ENCODE data around the gene RMRP.
"Not testable (repeated sequence)": the region's sequence is repeated elsewhere in the genome, so short reads cannot be mapped to it uniquely, and the experiment has no call there.

RMRP gene

DNA sequence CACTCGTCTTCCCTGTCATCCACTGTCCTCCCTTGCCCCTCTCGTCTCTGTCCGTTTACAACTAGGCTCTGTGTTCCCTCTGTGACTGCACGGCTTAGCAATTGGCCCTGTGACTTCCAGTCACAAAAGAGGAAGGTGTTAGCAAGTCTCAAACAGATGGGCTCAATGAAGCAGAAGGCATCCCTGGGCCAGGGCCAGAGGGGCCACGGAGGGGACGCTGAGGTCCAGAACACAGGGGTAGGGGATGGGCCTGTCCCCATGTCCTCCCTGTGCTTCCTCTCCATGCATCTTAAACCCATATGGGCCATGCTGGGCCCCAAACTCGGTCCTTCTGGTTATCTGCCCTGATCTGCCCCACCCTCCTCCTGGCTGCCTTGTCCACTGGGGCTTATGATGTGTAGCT, 39.5 kb downstream of the RMRP start, which contains the start of gene CD72:
CD72 (minus strand) TSS at position 89 of the 403 bp plus-strand sequence. CDS start 110 bp downstream, outside the sequence.
- CTCF ChIA-PET = interaction anchor here (2.0 kb wide), 1 partner anchor 15 kb away, joined by 10 read pairs; no protein-coding TSS in a partner anchor
- TF ChIP-seq, protein P1, sequence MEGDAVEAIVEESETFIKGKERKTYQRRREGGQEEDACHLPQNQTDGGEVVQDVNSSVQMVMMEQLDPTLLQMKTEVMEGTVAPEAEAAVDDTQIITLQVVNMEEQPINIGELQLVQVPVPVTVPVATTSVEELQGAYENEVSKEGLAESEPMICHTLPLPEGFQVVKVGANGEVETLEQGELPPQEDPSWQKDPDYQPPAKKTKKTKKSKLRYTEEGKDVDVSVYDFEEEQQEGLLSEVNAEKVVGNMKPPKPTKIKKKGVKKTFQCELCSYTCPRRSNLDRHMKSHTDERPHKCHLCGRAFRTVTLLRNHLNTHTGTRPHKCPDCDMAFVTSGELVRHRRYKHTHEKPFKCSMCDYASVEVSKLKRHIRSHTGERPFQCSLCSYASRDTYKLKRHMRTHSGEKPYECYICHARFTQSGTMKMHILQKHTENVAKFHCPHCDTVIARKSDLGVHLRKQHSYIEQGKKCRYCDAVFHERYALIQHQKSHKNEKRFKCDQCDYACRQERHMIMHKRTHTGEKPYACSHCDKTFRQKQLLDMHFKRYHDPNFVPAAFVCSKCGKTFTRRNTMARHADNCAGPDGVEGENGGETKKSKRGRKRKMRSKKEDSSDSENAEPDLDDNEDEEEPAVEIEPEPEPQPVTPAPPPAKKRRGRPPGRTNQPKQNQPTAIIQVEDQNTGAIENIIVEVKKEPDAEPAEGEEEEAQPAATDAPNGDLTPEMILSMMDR (IDR thresholded peaks at IDR 0.05; ENCODE audit: insufficient read depth, low read length, missing control alignments) = no peak
- no peak for DNase-seq (ENCODE audit: low read depth, low spot score)
- POLR2A ChIA-PET = no interaction called here
- peak within 1 kb of the TSS; percentile 47 for H3K4me3 ChIP-seq (ENCODE audit: low read depth, low read length)

DNA sequence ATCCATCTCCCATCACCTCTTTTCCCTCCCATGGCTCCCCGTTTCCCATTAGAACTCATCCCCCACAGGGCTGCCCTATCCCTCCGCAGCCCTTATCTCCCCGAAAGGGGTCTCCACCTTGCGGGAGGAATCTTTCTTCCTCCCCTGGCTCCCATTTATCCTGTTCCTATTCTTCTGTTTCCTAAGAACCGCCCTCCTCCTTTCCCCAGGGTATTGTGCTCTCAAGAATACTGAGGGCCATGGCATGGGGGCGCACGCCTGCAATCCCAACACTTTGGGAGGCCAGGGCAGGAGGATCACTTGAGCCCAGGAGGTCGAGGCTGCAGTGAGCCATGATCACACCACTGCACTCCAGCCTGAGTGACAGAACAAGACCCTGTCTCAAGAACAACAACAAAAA, 40.3 kb downstream of the RMRP start:
- H3K4me3 ChIP-seq (ENCODE audit: low read depth, low read length) = no peak overlapping the region
- CTCF ChIA-PET = interaction anchor here (1.1 to 2.0 kb wide), 4 partner anchors 9 to 30 kb away, joined by 3 to 10 read pairs (median 6); no protein-coding TSS in a partner anchor
- no peak for DNase-seq (ENCODE audit: low read depth, low spot score)
- TF ChIP-seq, protein P1 (IDR thresholded peaks at IDR 0.05; ENCODE audit: insufficient read depth, low read length, missing control alignments) = no peak
- POLR2A ChIA-PET = no interaction called here

DNA sequence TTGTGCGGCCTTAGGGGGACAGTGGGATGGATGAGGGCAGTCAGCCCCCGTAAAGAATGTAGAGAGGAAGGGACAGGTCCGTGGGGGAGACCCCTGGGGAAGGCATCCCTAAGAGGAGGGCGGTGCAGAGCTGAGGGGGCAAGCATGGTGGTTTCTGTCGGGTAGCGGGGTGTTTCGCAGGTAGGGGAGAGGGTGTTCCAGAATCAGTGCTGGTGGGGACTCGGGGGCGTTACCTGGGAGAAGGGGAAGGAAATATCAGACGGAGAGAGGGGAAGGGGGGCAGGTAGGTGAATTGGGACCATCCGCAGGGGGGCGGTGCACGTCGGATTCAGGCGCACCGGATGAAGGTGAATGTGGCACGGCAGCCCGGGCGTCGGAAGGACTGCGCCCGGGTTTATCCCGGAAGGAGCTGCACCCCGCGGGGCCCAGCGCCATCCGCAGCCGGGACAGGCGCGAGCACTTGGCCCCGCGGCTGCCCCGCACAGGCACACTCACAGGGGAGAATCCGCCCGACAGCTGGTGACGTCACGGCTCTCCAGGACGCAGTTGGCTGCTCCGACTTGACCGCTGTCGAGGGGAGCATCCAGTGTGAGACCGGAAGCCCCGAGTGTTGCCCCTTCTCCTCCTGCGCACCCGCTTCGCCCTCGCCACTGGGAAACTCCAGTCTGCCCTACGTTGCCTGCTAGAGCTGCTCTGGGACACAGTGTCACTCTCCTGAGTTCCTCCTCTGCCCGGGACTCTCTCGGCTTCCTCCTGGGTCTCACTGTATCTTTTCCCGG, 40.9 kb downstream of the RMRP start:
- H3K4me3 ChIP-seq (ENCODE audit: low read depth, low read length) = peak overlapping the region; percentile 47
- no peak for DNase-seq (ENCODE audit: low read depth, low spot score)
- ChIA-PET CTCF (interaction anchor here (1.1 to 2.0 kb wide), 4 partner anchors 8 to 31 kb away, joined by 3 to 10 read pairs (median 6); no protein-coding TSS in a partner anchor), POLR2A (no interaction called here)
- TF ChIP-seq, protein P1 (IDR thresholded peaks at IDR 0.05; ENCODE audit: insufficient read depth, low read length, missing control alignments) = no peak

DNA sequence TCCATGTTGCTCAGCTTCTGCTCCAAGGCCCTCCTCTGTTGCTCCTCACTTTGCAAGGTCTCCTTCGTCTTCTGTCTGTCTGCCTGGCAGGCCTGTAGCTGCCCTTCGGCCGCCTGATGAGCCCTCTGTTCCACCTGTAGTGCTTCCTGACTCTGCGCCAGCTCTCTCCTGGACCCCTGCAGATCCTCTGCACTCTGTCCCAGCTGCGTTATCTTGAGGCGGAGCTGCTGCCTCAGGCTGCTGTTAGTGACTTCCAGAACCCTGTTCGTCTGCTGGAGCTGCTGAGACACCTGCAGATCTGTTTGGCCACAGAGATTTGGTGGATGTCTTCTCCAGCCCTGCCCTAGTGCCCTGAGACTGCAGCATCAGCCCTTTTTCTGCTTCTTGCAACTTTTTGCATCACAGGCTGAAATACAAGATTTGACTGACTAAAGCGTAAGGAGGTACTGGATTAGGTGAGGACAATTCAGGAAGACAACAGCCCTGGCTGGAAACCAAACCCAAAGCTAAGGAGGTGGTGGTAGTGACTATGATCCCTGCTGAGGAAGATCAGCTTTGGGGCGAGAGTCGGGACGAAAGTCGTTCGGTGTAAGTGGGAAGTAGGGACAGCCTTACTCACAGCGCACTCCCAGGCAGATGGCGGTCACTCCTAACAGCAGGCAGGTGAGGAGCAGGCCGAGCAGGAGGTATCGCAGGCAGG, 41.7 kb downstream of the RMRP start:
- CTCF ChIA-PET = interaction anchor here (0.7 to 2.0 kb wide), 6 partner anchors 8 to 32 kb away, joined by 3 to 10 read pairs (median 4); no protein-coding TSS in a partner anchor
- no peak overlapping the region for H3K4me3 ChIP-seq (ENCODE audit: low read depth, low read length)
- TF ChIP-seq, protein P1 (IDR thresholded peaks at IDR 0.05; ENCODE audit: insufficient read depth, low read length, missing control alignments) = no peak
- DNase-seq (ENCODE audit: low read depth, low spot score) = no peak
- POLR2A ChIA-PET = interaction anchor here (0.8 kb wide), 1 partner anchor 64 kb away, joined by 5 read pairs; no protein-coding TSS in a partner anchor

DNA sequence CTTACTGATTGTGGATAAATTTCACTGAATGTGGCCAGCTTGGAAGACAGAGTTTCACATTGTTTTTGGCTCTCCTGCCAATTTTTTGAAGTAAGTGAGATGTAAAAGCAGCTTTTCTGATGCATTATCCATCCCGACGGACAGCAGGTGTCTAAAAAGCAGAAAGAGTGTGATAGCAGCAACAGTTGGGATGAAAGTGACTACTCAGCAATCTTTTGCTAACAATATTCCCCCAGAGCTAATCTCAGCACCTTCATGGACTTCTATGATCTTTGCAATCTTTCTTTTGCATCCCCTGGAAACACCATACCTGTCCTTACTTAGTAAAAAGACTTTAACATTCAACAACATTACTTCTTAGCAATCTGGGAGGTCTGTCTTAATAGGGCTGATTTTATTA, 45.0 kb downstream of the RMRP start:
- TF ChIP-seq, protein P1 (IDR thresholded peaks at IDR 0.05; ENCODE audit: insufficient read depth, low read length, missing control alignments) = no peak
- no peak overlapping the region for H3K4me3 ChIP-seq (ENCODE audit: low read depth, low read length)
- CTCF ChIA-PET = interaction anchor here (1.0 to 5.4 kb wide), 8 partner anchors 7 to 132 kb away, joined by 3 to 34 read pairs (median 6); no protein-coding TSS in a partner anchor
- POLR2A ChIA-PET = interaction anchor here (1.1 kb wide), 1 partner anchor 9 kb away, joined by 3 read pairs; no protein-coding TSS in a partner anchor
- no peak for DNase-seq (ENCODE audit: low read depth, low spot score)

DNA sequence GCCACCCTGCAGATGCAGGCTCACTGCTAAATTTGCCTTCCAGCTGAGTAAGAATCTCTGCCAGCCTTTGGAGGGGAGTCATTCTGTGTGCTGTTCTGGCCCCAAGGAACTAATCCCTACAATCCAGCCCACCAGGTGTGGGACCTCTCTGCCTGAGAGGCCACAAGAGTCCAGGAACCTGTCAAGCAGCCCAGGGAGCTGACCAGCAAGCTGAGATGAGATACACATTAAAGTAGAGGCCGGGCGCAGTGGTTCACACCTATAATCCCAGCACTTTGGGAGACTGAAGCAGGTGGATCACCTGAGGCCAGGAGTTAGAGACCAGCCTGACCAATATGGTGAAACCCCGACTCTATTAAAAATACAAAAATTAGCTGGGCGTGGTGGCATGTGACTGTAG, 45.8 kb downstream of the RMRP start:
- H3K4me3 ChIP-seq (ENCODE audit: low read depth, low read length); DNase-seq (ENCODE audit: low read depth, low spot score); POLR2A ChIA-PET: not testable (repeated sequence)
- CTCF ChIA-PET = interaction anchor here (1.2 to 5.4 kb wide), 9 partner anchors 8 to 131 kb away, joined by 4 to 34 read pairs (median 6); no protein-coding TSS in a partner anchor
